ENCODE measurements around the gene PCDHGA10.

- TF ChIP-seq CTCF (conservative IDR thresholded peaks at IDR 0.05; ENCODE audit: low read length), result no peak
- TF ChIP-seq EZH2phosphoT487 (IDR thresholded peaks at IDR 0.05; ENCODE audit: borderline replicate concordance, low read depth, low read length), result no peak
Observed at GRCh38 chr5:141437221-141437620, 24.4 kb downstream of the PCDHGA10 start.

All from OCI-LY7 (cell line).